ENCODE results near the gene MEI1.

GRCh38 chr22:41847300-41847699 is 148.0 kb downstream of the MEI1 start:
- TF ChIP-seq CTCF (conservative IDR thresholded peaks at IDR 0.05): no peak
- TF ChIP-seq ZFX (IDR thresholded peaks at IDR 0.05): no peak

Measured in C4-2B (cell line).